Measurements from ENCODE around the gene MRTFB.

The MRTFB gene

DNA sequence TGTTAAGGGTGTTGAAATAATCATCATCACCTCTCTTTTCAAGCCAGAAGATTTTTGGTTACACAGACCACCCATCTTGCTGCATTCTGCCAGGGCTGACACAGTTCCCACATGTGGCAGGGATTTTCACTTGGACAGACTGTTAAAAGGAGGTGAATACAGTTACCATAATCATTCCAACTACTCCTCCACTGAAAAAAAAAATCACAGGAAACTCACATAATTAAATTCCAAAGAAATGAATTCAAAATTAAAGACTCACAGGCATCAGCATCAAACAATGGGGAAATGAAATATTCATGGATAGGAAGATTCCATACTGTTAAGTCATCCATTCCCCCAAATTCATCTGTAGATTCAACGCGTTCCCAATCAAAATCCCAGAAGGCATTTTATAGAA, 209.4 kb downstream of the MRTFB start:
- FAIRE-seq (no peak), DNase-seq (ENCODE audit: insufficient read length, low spot score) (no peak)

DNA sequence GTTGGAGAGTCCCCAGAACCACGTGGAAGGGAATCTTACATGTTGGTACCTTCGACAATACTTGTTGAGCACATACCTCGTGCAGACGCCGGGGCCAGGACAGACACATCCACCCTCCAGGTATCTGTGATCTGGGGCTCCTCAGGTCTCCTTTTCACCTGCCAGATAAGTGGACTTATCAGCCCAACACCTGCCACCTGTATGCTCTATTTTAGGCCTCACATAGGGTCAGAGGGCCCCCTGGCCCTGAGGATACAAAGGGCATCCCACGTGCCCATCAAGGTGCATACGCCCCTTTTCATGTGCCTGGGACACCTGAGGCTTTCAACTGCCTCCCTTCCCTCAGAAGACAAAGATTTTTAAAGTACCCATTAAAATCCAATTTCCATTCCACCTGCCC, 212.7 kb downstream of the MRTFB start:
- FAIRE-seq = no peak
- no peak for DNase-seq (ENCODE audit: insufficient read length, low spot score)

DNA sequence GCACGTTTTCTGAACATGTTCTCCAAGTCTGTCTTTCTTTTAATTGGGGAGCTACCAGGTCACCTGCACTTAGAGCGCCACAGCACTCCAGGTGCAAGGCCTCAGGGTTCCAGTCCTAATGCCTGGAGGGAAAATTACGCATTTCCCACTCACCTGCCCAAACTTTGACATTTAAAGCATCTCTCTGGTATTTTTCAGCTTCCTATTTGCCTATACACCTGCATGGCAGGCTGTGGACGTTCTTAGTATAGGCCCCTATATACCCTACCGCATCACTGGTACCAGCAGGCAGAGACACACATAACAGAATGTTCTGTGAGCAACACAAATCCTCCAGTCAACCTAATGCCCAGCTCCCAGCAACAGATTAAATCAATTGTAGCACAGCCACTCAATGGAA, 213.3 kb downstream of the MRTFB start:
- no peak for FAIRE-seq
- DNase-seq (ENCODE audit: insufficient read length, low spot score) = no peak

DNA sequence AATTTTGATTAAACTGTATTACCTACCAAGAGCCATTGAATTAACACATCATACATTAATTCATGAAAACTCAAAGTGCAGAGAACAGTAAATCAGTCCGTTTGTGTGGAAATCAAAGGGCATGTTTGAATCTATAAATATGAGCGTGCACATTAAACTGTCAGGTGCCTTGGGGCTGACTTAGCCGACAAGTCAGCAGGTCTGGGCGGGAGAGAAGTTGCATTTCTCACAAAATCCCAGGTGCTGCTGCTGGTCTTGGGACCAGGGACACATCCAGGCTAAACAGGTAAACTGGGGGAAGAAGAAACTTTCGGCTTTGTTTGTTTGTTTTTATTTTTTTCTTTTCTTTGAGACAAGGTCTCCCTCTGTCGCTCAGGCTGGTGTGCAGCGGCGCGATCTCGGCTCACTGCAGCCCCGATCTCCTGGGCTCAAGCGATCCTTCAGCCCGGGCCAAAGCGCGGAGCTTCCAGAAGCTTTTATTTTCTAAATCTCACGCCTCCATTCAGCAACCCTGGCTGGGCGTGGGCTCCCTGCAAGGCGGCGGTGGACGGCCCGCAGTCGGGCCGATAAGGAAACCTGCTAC, 213.9 kb downstream of the MRTFB start:
- DNase-seq (ENCODE audit: insufficient read length, low spot score) = no peak
- FAIRE-seq = no peak

DNA sequence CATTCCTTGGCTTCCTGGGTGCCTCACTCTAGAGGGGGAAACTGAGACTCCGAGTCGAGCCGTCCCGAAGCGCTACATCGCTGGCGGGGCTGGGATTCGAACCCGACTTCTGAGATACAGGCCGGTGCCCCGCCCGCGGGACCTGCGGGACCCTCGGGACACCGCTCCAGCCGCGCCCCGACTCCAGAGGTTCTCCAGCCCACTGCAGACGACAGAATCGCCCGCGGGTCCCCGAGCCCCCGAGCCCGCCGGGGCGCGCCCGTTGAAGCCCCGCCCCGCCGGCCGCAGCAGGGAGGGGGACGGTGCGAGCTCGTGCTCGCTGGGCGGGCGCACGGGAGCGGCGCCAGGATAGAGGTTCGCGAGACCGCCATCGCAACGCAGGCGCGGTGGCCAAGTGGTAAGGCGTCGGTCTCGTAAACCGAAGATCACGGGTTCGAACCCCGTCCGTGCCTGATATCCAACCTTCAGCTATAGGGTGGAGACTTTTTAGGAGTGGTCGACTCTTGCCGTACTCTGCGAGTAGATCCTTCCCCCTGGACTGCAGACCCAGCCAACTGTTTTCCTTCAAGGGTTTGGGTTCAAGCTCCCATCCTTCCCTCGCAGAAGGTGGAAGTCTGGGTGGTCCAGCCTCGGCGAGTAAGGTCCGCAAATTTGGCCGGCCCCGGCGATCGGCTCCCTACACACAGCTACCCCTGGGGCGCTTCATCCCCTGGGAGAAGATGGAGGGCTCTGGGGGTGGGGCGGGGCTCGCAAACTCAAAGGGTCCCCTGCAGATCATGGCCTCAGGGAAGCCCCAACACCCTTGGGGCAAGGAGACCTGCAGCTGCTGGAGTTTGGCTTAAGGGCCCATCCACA, 214.6 kb downstream of the MRTFB start:
- DNase-seq (ENCODE audit: insufficient read length, low spot score) = peak; percentile 76
- peak; percentile 84 for FAIRE-seq

DNA sequence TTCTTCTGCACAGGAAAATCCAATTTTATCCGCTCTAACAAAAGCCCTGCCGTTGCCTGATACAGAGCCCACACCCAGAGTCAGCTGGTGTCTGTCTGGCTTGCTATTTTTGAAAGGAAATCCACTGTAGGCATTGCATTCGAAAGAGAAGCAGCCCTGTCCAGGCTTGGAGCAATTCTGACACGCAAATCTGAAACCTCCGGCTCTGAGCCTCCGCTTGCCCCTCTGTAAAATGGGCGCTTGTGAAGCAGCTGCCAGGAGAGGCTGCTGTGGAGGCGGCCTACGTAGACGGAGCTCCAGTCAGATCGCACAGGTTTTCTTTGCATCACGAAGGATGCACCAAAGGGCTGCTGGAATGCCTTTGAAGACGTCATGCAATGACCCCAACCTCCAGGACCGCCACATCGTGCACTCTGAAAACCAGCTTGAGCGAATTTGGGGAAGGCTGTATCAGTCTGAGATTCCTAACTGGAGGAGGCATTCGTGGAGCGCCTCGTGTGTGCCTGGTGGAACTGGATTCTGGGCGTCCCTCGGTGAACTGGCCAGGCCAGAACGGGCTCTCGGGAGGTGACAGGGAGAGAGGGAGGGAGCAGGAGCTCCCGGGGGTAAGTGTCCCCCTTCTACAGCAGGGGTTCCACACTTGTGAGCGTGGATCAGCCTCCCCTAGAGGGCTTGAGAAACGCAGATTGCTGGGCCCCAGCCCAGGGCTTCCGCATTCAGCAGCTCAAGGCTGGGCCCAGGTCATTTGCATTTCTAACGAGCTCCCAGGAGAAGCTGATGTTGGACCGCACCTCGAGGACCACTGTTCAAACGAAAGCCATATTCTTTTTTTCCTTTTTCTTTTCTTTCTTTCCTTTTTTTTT, 215.5 kb downstream of the MRTFB start:
- FAIRE-seq = peak; percentile 40

DNA sequence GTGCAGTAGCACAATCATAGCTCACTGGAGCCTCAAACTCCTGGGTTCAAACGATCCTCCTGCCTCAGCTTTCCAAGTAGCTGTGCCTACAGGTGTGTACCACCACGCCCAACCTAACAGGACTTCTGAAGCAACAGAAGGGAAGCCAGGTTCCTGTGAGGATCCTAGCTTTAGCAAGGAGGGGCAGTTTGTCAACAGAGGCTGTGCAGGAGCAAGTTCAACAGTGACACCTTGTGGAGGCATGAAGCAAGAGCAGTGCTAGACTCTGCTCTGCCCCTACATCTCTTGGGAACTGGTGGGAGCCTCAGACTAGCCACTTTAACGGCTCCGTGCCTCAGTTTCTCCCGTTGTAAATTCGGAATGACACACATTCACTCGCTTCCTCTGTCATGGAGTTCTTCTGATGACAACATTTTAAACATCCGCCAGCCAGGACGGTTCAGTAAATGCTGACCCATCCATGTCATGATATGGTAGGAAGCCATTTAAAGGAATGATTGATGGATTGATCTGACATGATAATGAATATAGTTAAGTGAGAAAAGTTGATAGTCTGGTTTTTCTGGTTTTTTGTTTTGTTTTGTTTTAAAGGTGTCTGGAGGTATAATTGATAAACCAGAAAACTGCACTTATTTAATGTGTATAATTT, 218.7 kb downstream of the MRTFB start:
- FAIRE-seq = no peak
- no peak for DNase-seq (ENCODE audit: insufficient read length, low spot score)

More for the DNA sequence above, 215.5 kb downstream of the MRTFB start:
- DNase-seq (ENCODE audit: insufficient read length, low spot score) = no peak

DNA sequence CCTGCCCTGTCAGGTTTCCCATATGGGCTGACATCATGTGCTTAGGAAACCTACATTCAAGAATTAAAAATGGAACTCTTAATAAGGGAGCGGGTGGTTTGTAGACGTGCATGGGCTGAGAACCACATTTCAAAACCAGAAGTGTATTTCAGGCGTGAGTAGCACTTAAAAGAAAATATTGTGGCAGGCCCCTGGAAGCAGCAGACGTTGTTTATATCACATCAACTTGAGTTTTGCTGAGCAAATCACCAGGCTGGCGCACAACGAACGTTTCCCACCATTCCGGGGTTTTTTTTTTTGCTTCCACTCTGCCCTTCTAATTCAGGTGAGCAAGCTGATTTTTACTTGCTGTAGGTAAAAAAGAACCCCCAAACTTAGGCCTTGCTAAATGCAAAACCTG, 220.2 kb downstream of the MRTFB start:
- DNase-seq (ENCODE audit: insufficient read length, low spot score) = no peak
- FAIRE-seq = no peak

DNA sequence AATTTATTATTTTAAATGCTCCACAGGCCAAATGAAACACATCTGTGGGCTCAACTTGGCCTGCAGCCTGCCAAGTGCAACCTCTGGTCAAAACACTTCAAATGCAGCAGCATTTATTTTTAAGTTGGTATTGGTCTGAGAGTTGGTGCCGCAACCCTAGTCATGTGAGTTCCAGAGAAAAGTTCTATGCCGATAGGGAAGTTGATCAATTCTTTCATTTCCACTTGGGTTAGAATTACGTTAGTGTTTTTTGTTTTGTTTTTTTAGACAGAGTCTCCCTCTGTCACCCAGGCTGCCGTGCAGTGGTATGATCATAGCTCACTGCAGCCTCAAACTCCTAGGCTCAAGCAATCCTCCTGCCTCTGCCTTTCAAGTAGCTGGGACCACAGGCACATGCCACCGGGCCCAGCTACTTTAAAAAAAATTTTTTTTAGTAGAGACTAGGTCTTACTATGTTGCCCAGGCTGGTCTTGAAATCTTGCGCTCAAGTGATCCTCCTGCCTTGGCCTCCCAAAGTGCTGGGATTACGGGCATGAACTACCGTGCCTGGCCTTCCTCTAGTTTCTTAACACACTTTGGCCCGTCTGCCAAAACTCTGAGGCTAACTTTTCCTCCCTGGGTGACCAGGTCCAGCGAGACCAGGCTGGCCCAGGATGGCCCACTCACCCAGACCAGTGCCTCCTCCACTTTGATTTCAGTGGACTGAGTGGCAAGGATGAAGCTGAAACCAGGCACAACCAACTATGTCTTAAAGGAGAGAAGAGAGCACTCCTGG, 221.1 kb downstream of the MRTFB start:
- FAIRE-seq = no peak
- no peak for DNase-seq (ENCODE audit: insufficient read length, low spot score)

DNA sequence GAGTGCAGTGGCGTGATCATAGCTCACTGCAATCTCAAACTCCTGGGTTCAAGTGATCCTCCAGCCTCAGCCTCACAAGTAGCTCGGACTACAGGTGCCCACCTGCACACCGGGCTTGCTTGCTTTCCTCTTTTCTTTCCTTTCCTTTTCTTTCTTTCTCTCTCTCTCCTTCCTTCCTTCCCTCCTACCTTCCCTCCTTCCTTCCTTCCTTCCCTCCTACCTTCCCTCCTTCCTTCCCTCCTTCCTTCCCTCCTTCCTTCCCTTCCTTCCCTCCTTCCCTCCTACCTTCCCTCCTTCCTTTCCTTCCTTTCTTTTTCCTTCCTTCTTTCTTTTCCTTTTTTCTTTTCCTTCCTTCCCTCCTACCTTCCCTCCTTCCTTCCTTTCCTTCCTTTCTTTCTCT, 225.5 kb downstream of the MRTFB start:
- FAIRE-seq (no peak), DNase-seq (ENCODE audit: insufficient read length, low spot score) (no peak)

DNA sequence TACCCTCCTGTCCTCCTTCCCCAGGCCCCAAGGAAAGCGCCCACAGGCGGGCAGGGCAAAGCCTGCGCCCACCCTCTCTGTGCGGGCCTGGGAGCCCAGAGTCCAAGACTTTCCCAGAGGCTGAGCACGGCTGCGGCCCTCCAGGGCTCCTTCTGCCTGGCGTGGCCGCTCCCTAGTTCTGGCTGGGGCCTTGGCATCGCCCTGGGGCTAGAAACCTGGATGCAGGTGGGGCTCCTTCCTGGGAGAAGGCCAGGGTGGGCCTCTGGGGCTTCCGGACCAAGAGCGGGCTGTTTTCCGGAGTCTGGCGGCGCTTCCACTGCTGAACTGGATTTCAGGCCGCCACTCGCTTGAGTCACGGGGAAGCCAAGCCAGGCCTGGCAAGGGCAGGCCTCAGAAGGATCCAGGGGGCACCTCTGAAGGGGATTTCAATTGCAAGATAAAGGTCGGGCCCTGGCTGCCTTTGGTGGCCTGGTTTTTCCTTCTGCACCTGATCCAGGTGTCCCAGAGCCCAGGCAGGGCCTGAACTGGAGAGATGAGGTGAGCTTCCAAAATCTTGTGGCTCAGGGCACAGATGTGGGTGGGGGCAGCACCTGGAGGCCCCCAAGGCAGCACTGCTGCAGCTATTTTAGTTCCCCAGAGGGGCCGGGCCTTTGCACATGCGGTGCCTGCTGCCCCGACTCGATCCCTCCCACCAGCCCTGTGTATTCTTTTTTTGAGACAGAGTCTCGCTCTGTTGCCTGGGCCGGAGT, 227.4 kb downstream of the MRTFB start:
- FAIRE-seq (no peak), DNase-seq (ENCODE audit: insufficient read length, low spot score) (no peak)

DNA sequence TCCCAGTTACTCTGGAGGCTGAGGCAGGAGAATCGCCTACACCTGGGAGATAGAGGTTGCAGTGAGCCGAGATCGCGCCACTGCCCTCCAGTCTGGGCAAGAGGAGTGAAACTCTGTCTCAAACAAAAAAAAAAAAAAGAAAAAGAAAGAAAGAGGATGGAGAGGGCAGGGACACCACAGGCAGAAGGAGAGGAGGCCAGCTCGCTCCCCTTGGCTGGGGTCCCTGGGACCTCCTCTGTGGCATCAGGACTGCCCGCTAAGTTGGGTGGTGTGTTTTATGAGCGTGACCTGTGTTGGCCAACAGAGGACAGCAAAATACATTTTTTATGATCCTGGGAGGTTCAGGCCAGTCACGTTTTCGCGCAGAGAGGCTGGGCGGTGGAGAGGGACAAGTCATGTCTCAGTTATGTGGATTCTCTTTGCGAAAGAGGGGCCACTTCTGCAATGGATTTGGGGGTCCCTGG, 229.6 kb downstream of the MRTFB start:
- FAIRE-seq (peak; percentile 94), DNase-seq (ENCODE audit: insufficient read length, low spot score) (peak; percentile 65)

DNA sequence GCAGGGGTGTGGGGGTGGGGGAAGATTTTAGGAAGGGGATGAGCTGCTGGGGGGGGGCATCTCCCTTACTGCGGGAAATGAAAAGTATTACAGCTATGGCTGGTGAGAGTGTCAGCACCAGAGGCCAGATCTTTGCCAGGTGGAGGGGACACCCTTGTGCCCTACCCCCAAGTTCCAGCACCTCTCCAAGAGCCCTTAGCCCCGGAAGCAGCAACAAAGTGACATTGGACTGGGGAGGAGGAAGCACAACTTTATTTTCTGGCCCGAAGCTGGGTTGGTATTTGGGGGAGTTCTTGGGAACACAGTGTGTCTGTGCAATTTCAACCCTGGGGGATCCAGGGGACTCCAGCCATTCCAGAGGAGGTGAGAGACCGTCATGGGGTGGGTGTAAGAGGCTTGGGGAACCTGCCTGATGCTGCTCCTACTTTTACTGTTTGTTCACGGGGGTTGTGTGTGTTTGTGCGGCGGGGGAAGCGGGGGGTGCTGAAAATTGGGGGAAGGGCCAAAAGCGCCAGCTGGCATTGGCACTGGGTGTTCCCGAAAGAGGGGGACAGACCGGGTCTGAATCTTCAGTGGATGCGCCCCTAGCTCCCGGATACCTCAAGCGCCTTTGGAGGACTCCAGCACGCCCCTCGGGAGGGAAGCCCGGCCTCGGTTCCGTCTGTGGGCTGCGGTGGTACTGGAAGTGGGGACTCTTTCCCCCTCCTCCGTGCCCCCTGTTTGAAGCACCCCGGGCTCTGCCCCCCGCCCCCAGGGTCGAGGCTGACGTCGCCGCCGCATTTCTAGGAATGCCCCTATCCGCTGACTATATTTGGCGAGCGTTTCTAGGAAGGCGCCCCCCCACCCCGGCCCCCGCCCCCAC, 230.3 kb downstream of the MRTFB start:
- FAIRE-seq = no peak
- DNase-seq (ENCODE audit: insufficient read length, low spot score) = no peak

DNA sequence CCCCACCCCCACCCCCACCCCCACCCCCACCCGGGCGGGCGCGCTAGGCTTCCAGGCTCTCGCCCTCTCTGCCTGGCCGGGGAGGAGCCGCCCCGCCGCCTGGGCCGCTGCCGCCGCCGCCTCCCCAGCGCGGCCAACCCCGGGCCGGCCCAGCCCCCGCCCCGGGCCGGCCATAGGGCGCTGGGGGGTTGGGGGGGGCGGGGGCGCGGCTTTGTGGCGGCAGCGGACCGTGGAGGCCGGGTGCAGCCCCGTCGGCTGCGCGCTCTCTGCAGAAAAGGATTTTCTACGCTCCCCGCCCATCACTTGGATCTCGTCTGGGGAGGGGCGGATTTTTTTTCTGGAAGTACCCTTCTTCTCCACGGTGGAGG, 230.9 kb downstream of the MRTFB start:
- no peak for FAIRE-seq
- peak; percentile 86 for DNase-seq (ENCODE audit: insufficient read length, low spot score)

DNA sequence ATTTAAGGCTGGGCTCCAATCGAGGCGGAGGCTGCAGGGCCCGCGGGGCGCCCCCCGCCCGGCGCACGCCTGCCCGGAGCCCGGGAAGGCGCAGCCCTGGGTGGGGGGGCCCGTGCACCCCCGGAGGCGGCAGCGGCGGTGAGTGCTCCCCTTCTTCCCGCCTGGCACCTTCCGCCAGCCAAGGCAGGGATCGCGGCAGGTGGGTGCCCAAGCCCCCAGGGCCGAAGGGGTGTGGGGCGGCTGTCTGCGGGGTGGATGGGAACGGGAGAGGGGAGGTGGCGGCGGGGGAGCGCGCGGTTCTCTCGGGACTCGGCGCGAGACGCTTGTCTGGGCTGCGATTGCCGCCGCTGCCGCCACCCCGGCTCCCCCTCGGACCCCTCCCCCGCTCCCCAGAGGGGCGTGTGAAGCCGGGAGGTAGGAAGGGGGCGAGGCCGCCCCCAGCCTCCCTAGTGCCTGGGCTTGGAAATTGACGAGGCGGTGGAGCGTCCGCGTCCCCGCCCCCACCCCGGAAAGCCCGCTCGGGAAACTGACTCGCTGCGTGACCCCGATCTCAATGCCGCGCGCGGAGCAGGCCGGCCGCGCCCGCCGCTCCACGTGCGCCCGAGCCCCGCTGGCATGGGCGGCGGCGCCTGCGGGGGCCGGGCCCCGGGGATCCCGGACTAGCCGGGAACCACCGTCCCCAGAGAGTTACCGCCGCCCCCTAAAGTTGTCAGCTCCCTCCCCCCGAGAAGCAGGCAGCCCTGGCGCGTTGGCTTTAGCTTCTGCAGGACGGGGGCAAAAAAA, 231.5 kb downstream of the MRTFB start:
- FAIRE-seq = no peak
- DNase-seq (ENCODE audit: insufficient read length, low spot score) = peak; percentile 51

DNA sequence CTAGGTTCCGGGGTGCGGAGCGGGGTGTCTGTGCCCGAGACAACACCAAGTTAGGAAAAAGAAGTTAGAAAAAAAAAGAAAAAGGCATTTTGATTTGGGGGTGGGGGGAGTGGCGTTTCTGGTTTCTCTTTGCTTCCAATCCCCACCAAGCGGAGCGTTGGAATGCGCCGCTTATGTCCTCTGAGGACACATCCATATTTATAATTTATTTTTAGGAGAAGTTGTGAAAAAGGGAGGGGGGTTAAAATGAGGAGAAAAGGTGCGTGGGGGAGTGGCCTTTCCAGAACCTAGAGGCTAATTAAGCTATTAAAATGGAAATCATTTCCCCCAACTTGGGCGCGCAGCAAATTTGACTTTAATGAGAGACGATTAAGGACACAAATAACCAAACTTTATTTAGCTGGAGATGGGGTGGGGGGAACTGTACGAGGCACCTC, 232.1 kb downstream of the MRTFB start:
- DNase-seq (ENCODE audit: insufficient read length, low spot score) (no peak), FAIRE-seq (no peak)

DNA sequence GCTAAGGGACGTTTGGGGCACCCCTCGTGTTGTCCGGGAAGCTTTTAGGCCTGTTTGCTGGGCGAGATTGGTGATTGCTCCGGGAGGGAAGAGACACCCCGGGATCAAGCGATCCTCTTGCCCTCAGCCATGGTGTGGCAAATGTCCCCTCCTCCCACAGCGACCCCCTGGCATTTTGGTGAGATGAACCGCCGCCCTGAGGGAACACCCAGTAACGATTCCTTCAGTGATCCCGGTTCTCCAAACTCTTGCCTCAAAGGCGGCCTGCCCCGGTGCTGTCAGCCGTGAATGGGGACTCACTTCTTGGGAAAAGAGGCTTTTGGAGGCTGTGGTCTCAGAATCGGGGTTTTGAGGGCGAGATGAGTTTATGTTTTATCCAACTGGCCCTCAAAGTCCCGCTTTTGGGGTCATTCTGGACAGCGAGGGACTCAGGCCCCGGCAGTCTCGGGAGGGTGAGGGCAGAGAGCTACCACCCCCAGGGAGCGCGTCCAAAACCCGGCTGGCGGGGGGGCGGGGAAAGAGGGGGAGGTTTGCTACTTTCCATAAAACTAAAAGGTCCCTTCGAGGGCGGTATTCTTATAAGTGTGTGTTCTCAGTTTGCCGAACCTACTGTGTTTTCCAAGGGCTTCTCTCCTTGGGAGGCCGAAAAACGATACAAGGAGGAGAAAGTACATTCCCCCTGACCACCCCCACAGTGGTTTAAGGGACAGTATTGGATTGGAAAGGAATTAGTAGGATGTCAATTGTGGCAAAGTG, 232.7 kb downstream of the MRTFB start:
- FAIRE-seq (no peak), DNase-seq (ENCODE audit: insufficient read length, low spot score) (no peak)
